ENCODE results near the gene HAGHL. TPM values are rescaled to one million over a fixed set of nuclear protein-coding genes. Genes with fewer than 3 reads are reported as not detected.

Gene HAGHL
- total RNA-seq, 2 donors from 2014 or later, result 9.2 to 14.0 TPM

DNA sequence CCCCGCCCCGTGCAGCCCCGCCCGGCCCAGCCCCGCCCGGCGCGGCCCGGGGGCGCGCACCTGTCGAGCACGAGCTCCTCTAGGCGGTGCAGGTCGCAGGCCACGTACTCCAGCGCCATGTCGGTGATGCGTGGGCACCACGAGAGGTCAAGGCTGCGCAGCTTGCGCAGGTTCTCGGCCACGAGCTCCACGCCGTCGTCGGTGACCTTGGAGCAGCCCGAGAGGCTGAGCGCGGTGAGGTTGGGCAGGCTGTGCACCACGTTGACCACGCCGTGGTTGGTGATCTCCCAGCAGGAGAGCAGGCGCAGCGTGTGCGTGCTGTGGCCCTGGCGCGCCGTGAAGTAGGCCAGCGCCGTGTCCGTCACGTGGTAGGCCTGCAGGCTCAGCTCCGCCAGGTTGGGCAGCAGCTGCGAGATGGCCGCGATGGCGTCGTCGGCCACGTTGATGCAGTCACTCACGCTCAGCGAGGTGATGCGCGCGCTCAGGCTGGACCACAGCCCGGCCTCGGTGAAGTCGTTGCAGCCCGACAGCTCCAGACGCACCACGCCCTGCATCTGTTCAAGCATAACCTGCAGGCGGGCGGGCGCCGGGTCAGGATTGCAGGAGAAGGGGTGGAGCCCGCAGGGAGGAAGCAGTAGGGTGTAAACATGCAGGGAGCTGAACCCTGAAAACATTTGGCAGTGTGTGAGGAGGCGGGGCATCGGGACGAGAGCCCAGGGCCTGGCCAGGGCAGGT is 31.4 kb upstream of the HAGHL start:
- Mint-ChIP-seq H3K36me3 (ENCODE audit: low read depth) (no peaks in the 10 kb centered on the region), H3K4me3 (peak overlapping the region; percentile 90), H3K4me1 (peaks cover 9% of the 10 kb centered on the region), H3K27ac (peak overlapping the region; percentile 90), H3K9me3 (no peaks in the 10 kb centered on the region), H3K27me3 (no peaks in the 10 kb centered on the region)
- ATAC-seq (replicated peaks), result peak; percentile 86

DNA sequence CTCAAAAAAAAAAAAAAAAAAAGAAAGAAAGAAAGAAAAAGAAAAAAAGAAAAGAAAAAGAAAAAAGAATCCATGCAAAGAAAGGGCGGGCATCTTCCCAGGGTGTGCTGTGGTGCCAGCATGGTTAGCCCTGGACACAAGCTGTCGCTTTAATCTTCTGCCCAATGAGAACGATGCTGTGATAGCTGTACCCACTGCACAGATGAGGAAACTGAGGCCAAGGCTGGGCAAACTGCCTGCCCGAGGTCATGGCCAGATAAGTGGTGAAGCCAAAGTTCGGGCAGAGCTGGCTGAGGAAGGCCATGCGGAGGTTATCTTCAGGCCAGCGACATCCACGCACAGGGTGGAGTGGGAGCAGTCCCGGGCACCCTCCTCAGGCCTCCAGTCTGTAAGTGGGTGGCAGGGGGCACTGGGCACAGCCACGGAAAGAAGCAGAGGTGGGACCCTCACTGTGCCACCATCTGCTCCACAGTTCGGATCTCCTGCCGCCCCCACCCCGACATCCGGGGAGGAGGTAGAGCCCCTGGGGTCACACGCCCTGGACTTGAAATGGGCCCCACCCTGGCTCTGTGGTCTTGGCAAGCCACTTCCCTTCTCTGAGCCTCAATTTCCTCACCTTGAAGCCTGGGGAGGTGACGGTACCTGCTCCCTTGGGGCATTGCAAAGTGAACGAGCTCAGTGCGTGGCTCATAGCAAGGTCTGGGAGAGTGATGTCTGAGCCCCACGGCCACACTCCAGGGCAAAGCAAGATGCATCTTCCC is 27.8 kb upstream of the HAGHL start:
- Mint-ChIP-seq H3K36me3 (ENCODE audit: low read depth) (no peaks in the 10 kb centered on the region), H3K27ac (no peak overlapping the region), H3K4me1 (no peaks in the 10 kb centered on the region), H3K9me3 (no peaks in the 10 kb centered on the region), H3K27me3 (peaks cover 4% of the 10 kb centered on the region), H3K4me3 (peak overlapping the region; percentile 12)
- ATAC-seq (replicated peaks), result no peak

DNA sequence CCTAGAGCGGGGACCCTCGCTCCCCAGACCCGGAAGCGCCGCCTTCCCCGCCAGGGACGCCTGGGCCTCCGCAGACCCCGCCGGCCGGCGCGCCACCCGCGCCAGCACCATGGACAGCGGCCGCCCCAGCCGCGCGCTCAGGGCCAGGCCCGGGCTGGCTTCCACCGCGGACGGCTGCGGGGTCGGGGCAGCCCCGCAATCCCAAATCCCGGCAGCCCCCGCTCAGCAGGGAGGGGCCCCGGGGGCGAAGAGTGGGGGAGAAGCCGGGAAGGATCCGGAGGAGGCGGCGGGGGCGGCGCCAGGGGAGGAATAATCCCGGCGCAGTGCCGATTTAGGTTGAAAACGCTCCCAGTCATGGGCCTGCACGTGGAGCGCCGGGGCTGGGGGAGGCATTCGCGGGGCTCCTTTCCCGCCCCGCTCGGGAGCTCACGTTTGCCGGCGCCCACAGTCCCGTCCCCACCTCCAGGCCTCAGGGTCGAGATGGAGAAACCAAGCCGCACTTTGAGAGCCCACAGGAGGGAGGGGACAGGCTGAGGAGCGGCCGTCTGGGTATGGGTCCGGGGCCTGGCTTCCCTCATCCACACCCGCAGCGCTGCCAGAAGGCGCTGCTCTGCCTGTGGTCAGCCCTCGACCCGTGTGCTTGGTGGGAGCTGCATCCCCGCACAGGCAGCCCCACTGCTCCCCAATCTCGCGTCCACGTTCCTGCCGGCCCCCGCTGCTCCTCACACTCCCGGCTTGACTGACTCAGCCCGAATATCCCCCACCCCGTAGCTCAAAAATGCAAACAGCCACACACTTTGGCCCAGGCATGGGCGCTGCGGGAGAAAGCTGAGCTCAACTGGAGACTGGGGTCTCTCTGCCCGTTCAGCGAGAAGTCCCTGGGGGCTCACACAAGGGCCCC is 26.0 kb upstream of the HAGHL start:
- Mint-ChIP-seq H3K4me3 (no peak overlapping the region), H3K4me1 (no peaks in the 10 kb centered on the region), H3K36me3 (ENCODE audit: low read depth) (no peaks in the 10 kb centered on the region), H3K27ac (no peak overlapping the region), H3K9me3 (no peaks in the 10 kb centered on the region), H3K27me3 (peaks cover 4% of the 10 kb centered on the region)
- ATAC-seq (replicated peaks), result peak; percentile 41

DNA sequence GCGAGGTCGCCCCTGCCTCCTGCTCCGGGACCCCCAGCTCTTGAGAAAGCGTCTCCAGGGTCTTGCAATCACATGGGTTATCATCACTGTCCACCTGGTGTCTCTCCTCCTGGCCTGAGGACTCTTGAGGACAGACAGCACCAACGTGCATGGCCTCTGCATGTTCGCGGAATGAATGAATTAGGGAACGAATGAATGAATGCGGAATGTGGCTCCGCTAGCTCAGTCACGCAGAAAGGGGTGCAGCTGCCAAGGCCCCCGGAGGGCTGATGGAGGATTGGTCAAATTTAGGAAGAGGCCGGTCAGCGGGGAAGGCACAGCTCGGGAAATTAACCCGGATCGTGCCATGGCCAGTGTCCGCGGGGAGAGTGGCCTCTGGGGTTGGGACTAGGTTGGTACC is 24.6 kb upstream of the HAGHL start:
- no peaks in the 10 kb centered on the region for H3K36me3 Mint-ChIP-seq (ENCODE audit: low read depth)
- no peak overlapping the region for H3K4me3 Mint-ChIP-seq
- ATAC-seq (replicated peaks), result no peak
- peaks cover 8% of the 10 kb centered on the region for H3K27me3 Mint-ChIP-seq
- H3K4me1 Mint-ChIP-seq, result no peaks in the 10 kb centered on the region
- no peak overlapping the region for H3K27ac Mint-ChIP-seq
- H3K9me3 Mint-ChIP-seq, result no peaks in the 10 kb centered on the region

DNA sequence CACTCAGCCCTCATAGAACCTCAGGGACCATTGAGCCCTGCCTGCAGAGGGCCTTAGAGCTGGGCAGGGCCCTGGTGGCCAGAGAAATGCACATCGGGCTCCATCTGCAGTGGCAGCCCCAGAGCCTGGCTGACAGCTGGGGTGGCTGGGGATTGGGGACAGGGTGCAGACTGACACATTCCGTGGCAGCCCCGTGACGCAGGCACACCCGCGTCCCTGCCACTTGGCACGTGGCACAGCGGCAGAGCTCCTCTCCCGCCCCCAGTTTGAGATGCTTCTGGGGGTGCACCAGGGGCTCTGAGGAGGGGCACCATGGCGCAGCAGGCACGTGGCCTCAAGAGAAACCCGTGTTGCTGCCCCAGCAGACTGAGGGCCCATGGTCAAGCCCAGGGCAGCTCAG is 23.5 kb upstream of the HAGHL start:
- no peak for ATAC-seq (replicated peaks)
- H3K9me3 Mint-ChIP-seq, result no peaks in the 10 kb centered on the region
- H3K27me3 Mint-ChIP-seq, result peaks cover 16% of the 10 kb centered on the region
- no peak overlapping the region for H3K27ac Mint-ChIP-seq
- H3K4me1 Mint-ChIP-seq, result no peaks in the 10 kb centered on the region
- no peak overlapping the region for H3K4me3 Mint-ChIP-seq
- H3K36me3 Mint-ChIP-seq (ENCODE audit: low read depth), result no peaks in the 10 kb centered on the region

DNA sequence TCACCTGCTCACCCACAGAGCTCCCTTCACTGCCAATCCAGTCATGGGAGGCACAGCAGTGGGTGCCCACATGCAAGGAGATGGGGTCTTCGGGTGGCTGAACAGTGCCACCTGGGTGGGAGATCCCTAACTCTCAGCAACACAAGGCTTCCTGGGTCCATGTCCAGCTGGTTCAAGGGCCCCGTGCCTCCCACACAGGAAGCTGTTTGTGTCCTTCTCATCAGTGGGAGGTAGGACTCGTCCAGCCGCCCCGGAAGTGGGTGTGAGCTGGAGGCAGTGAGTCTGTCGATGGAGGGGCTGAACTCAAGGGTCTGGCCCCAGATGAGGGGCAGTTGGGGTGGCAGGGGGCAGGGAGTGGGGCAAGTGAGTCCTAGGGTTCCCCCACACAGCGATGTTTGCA is 22.9 kb upstream of the HAGHL start:
- Mint-ChIP-seq H3K9me3 (no peaks in the 10 kb centered on the region), H3K4me3 (no peak overlapping the region), H3K27ac (no peak overlapping the region), H3K36me3 (ENCODE audit: low read depth) (no peaks in the 10 kb centered on the region), H3K27me3 (peaks cover 16% of the 10 kb centered on the region), H3K4me1 (no peaks in the 10 kb centered on the region)
- no peak for ATAC-seq (replicated peaks)

DNA sequence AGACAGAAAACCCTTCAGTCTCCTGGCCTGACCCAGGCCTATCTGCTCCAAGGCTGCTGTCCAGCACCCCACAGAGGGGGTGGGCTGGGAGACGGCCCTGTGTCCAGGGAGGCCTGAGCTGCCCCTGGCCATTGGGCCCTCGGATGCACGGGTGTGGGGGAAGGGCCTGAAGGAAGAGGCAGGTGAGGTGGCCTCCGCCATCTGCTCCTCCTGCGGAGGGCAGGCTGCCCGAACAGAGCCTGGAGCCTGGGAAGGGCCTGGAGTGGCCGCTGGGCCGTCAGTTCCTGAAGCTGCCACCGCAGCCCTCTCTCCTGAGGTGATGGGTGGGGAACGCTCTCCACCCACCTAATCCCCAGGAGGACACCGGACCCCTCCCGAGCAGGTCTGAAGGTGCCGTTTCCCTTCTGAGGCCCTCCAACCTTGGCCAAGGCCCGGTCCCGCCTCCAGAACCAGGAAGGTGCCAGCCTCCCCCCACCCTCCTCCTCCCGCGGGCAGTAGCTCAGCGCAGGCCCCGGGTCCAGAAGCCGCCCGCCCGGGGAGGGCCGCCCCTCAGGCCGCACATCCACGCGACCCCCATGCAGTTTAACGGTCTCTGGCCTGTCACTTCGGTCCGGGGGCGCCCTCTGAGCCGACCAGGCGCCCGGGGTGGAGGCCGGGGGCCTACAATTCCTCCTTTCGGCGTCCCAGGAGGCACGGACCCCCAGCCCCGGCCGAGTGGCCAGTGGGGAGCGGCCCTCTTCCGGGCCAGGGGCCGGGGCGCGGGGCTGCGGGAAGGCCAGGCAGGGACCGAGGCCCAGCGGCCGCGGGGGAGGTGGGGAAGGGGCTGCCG is 22.1 kb upstream of the HAGHL start:
- peaks cover 16% of the 10 kb centered on the region for H3K27me3 Mint-ChIP-seq
- no peaks in the 10 kb centered on the region for H3K36me3 Mint-ChIP-seq (ENCODE audit: low read depth)
- H3K4me1 Mint-ChIP-seq, result no peaks in the 10 kb centered on the region
- H3K9me3 Mint-ChIP-seq, result no peaks in the 10 kb centered on the region
- ATAC-seq (replicated peaks), result no peak
- no peak overlapping the region for H3K27ac Mint-ChIP-seq
- no peak overlapping the region for H3K4me3 Mint-ChIP-seq

DNA sequence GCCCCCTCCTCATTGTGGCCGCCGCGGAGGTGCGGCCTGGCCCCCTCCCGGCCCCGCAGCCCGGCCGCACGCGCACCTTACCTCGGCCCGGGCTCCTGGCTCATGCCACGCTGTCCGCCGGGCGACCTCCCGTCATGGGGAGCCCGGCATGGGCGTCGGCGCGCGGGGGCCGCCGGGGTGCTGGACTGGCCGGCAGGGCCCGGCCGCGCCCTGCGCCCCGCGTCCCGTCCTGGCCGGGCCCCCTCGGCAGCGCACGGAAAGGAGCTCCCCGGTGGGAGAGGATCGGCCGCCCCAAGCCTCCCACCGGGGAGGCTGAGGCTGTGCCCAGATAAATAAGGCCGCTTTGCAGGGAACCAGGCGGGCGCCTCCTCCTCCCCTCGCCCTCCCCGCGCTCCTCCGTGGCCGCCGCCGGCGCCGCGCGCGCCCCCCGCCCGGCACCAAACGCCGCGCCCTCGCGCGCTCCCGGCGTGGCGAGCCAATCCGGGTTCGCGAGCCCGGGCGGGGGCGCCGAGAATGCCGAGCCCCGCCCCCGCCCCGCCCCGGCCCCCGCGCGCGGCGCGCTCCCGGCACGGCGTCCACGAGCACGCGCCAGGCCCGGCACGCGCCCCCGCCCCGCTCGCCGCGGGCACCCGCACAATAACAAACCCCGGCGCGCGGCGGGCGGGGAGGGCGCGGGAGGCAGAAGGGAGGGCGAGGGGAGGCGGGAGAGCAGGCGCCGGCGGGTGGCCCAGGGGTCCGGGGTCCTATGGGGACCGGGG is 21.3 kb upstream of the HAGHL start, which contains the start of gene FBXL16:
FBXL16 (minus strand) TSS at position 371 of the 758 bp plus-strand sequence. CDS start 8,396 bp downstream, outside the sequence.
- Mint-ChIP-seq H3K9me3 (no peaks in the 10 kb centered on the region), H3K36me3 (ENCODE audit: low read depth) (no peaks in the 10 kb centered on the region), H3K4me3 (no peak within 1 kb of the TSS), H3K27me3 (peaks cover 16% of the 10 kb centered on the region), H3K27ac (no peak within 1 kb of the TSS), H3K4me1 (no peaks in the 10 kb centered on the region)
- ATAC-seq (replicated peaks), result no peak

DNA sequence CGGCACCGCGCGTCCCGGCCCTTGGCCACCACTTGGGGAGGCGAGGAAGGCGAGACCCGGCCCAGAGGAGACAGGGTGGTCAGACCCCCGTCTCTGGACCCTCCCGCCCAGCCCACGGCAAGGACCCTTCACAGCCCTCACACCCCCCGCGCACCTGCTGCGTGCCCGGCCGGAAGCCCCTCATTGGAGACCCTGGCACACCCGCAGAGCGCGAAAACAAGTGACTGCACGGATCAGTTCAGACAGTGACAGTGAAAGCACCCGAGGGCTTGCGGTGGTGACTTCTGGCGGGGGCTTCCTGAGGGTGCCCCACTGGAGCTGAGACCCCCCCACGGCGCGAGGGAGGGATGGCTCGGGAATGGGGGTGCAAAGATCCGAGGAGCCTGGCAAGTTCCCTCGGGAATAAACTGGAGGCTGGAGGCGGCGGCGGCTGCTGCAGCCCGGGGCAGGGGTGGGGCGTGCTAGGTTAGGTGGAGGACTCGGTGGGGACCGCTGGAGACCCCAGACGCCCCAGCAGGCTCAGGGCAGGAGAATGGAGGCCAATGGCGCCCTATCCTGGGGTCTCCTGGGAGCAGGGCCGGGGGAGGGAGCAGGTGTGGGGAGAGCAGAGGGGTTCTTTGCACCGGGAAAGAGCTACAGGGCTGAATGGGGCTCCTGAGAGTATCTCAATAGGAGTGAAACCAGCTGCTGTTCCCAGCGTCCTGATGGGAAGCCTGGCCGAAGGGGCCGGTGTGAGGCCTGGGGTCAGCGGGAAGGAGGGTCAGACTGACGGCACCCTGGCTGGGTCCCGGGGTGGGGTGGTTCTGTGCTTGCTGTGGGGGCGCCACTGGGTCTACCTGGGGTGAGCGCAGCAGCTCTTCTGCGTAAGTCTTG is 20.5 kb upstream of the HAGHL start:
- no peak for ATAC-seq (replicated peaks)
- peaks cover 16% of the 10 kb centered on the region for H3K27me3 Mint-ChIP-seq
- H3K36me3 Mint-ChIP-seq (ENCODE audit: low read depth), result no peaks in the 10 kb centered on the region
- no peak overlapping the region for H3K4me3 Mint-ChIP-seq
- no peaks in the 10 kb centered on the region for H3K4me1 Mint-ChIP-seq
- H3K9me3 Mint-ChIP-seq, result no peaks in the 10 kb centered on the region
- no peak overlapping the region for H3K27ac Mint-ChIP-seq

DNA sequence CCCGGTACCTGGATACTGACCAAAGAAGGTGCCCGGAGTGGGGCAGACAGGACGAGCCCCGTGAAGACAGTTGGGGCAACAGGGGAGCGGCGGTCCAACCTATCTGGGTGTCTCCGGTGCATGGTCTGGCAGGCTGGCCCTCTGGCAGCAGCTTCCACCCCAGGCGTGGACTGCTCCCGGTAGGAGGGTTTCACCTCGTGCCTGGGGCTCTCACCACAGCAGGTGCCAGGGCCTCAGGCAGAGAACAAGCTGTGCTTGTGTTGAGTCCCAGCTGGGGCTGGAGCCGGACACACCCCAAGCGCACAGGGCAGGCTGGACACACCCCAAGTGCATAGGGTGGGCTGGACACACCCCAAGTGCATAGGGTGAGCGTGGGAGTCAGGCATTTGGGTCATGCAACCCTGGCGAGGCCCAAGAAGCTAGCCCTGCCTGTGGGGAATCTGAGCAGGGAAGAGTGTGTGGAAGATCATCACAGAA is 19.8 kb upstream of the HAGHL start:
- ATAC-seq (replicated peaks), result no peak
- Mint-ChIP-seq H3K4me3 (no peak overlapping the region), H3K9me3 (no peaks in the 10 kb centered on the region), H3K36me3 (ENCODE audit: low read depth) (no peaks in the 10 kb centered on the region), H3K27ac (no peak overlapping the region), H3K27me3 (peaks cover 16% of the 10 kb centered on the region), H3K4me1 (no peaks in the 10 kb centered on the region)

DNA sequence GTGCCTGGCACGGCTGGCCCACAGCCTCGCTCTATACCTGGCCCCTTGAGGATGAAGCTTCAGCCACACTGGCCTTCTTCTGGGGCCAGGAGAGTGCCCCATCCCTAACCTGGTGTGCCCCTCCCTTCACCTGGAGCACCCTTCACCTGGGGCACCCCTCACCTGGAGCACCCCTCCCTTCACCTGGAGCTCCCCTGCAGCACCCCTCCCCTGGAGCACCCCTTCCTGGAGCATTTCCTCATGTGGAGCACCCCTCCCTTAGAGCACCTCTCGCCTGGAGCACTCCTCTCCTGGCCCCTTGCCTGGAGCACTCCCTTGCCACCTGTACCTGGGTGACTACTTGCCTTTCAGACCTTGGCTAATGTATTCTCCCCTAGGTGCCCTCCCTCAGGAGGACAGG is 18.9 kb upstream of the HAGHL start:
- no peak for ATAC-seq (replicated peaks)
- H3K4me3 Mint-ChIP-seq, result no peak overlapping the region
- H3K36me3 Mint-ChIP-seq (ENCODE audit: low read depth), result no peaks in the 10 kb centered on the region
- no peaks in the 10 kb centered on the region for H3K4me1 Mint-ChIP-seq
- H3K27me3 Mint-ChIP-seq, result peaks cover 12% of the 10 kb centered on the region
- no peaks in the 10 kb centered on the region for H3K9me3 Mint-ChIP-seq
- H3K27ac Mint-ChIP-seq, result no peak overlapping the region

DNA sequence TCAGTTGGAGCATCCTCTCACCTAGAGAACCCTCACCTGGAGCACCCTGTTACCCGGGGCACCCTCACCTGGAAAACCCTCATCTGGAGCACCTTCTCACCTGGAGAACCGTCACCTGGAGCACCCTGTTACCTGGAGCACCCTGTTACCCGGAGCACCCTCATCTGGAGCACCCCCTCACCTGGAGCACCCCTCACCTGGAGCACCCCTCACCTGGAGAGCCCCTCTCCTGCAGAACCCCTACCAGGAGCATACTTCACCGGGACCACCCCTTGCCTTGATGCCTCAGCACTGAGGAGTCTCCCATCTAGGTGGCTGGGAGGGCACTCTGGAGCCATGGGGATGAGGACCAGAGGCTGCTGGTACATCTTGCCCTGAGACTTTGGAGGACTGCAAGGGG is 17.9 kb upstream of the HAGHL start:
- Mint-ChIP-seq H3K27ac (no peak overlapping the region), H3K9me3 (no peaks in the 10 kb centered on the region), H3K4me1 (no peaks in the 10 kb centered on the region), H3K36me3 (ENCODE audit: low read depth) (no peaks in the 10 kb centered on the region), H3K27me3 (peaks cover 12% of the 10 kb centered on the region), H3K4me3 (no peak overlapping the region)
- ATAC-seq (replicated peaks), result no peak
